Panc1 (cell line): ENCODE measurements around the gene GGTA1.

Experiments used
- POLR2AphosphoS5 ChIP-seq: IDR thresholded peaks from 2 replicates; pipeline ENCODE4 v1.6.1; 2012; ENCODE audit warnings: mild to moderate bottlenecking, low read depth, low read length, moderate library complexity
- SIN3A ChIP-seq: IDR thresholded peaks from 2 replicates; pipeline ENCODE4 v1.6.1; 2012; ENCODE audit warnings: low read depth, mild to moderate bottlenecking, low read length, moderate library complexity, borderline replicate concordance; ENCODE audit not compliant: insufficient read depth
- TCF7L2 ChIP-seq: IDR thresholded peaks from 2 replicates; pipeline ENCODE4 v1.6.1; 2011; ENCODE audit warnings: mild to moderate bottlenecking, low read depth, low read length, inconsistent platforms
- TF ChIP-seq, protein P1 (sequence below): fragments of 450-650 bp; IDR thresholded peaks from 2 replicates; pipeline ENCODE4 v1.5.1; 2017; ENCODE audit warnings: mild to moderate bottlenecking
- TF ChIP-seq, protein P2 (sequence below), 2 experiments: IDR thresholded peaks; 2 replicates each; pipeline ENCODE4 v1.6.1; 2011 to 2012; ENCODE audit warnings: low read depth in 2 of 2, control low read depth in 1 of 2, low read length in 1 of 2, mild to moderate bottlenecking in 1 of 2, moderate library complexity in 1 of 2; ENCODE audit not compliant: insufficient read depth in 1 of 2

DNA sequence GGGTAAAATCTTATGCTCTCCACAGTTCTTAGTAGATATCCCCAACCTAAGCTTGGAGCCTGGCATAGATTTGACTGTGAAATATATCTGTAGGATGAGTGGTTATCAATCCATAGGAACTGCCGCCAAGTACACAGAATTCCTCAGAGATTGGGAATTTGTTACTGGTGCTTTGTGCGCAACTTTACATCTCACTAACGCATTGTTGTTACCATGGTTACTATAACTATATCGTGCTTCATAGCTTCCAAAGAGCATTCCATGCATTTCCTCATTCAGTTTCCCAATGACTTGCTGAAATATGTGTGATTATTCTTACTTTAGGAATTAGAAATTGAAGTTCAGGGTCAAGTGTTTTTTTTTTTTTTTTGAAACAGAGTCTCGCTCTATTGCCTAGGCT lies 9.5 kb upstream of the GGTA1 start:
- no peak for TF ChIP-seq POLR2AphosphoS5
- TF ChIP-seq, protein P1, sequence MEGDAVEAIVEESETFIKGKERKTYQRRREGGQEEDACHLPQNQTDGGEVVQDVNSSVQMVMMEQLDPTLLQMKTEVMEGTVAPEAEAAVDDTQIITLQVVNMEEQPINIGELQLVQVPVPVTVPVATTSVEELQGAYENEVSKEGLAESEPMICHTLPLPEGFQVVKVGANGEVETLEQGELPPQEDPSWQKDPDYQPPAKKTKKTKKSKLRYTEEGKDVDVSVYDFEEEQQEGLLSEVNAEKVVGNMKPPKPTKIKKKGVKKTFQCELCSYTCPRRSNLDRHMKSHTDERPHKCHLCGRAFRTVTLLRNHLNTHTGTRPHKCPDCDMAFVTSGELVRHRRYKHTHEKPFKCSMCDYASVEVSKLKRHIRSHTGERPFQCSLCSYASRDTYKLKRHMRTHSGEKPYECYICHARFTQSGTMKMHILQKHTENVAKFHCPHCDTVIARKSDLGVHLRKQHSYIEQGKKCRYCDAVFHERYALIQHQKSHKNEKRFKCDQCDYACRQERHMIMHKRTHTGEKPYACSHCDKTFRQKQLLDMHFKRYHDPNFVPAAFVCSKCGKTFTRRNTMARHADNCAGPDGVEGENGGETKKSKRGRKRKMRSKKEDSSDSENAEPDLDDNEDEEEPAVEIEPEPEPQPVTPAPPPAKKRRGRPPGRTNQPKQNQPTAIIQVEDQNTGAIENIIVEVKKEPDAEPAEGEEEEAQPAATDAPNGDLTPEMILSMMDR: no peak
- TF ChIP-seq, protein P2, sequence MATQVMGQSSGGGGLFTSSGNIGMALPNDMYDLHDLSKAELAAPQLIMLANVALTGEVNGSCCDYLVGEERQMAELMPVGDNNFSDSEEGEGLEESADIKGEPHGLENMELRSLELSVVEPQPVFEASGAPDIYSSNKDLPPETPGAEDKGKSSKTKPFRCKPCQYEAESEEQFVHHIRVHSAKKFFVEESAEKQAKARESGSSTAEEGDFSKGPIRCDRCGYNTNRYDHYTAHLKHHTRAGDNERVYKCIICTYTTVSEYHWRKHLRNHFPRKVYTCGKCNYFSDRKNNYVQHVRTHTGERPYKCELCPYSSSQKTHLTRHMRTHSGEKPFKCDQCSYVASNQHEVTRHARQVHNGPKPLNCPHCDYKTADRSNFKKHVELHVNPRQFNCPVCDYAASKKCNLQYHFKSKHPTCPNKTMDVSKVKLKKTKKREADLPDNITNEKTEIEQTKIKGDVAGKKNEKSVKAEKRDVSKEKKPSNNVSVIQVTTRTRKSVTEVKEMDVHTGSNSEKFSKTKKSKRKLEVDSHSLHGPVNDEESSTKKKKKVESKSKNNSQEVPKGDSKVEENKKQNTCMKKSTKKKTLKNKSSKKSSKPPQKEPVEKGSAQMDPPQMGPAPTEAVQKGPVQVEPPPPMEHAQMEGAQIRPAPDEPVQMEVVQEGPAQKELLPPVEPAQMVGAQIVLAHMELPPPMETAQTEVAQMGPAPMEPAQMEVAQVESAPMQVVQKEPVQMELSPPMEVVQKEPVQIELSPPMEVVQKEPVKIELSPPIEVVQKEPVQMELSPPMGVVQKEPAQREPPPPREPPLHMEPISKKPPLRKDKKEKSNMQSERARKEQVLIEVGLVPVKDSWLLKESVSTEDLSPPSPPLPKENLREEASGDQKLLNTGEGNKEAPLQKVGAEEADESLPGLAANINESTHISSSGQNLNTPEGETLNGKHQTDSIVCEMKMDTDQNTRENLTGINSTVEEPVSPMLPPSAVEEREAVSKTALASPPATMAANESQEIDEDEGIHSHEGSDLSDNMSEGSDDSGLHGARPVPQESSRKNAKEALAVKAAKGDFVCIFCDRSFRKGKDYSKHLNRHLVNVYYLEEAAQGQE (IDR thresholded peaks at IDR 0.05; ENCODE audit: insufficient read depth in 1 of 2, low read depth in 2 of 2, low read length in 1 of 2): no peak
- no peak for TF ChIP-seq TCF7L2
- TF ChIP-seq SIN3A: no peak
